ENCODE measurements around the gene PRRT2.

DNA sequence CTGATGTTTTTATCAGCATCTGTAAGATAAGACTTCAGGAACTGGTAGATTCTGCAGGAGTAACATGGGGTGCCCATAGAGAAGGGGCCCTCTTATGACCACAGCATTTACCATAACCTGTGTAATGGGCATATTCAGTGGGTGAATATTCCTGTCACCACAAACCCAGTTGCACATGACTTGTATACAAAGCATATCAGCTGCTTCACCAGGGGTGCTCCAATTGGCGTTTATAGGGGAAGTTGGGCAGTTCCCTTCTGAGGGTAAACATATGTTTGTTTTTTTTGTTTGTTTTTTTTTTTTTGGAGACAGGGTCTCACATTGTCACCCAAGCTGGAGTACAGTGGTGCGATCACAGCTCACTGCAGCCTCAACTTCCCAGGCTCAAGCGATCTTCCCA is 45.4 kb upstream of the PRRT2 start:
- TF ChIP-seq POLR2A (IDR thresholded peaks at IDR 0.05; ENCODE audit: low read depth, low read length) = no peak
- TF ChIP-seq POLR2AphosphoS5 (IDR thresholded peaks at IDR 0.05; ENCODE audit: low read depth, low read length) = no peak
- TF ChIP-seq TAF1 (IDR thresholded peaks at IDR 0.05; ENCODE audit: low read depth, low read length) = no peak
- no peak for TF ChIP-seq PAX5 (IDR thresholded peaks at IDR 0.05; ENCODE audit: insufficient read depth, low read length, severe bottlenecking)
